CD4-positive, alpha-beta memory T cell (primary cell): ENCODE results near the gene MOSMO. TPM values are rescaled to one million over a fixed set of nuclear protein-coding genes. Genes with fewer than 3 reads are reported as not detected.
"Not testable (repeated sequence)": the region's sequence is repeated elsewhere in the genome, so short reads cannot be mapped to it uniquely, and the experiment has no call there.

Experiments
- CTCF ChIA-PET: fragments of 350-600 bp; sonication (Branson Sonifier 250); formaldehyde crosslinking; loops from one replicate; lab custom pipeline; 2021; ENCODE audit warnings: inconsistent platforms; ENCODE audit not compliant: partially characterized antibody; lab: Charles Lee
- POLR2A ChIA-PET: fragments of 350-600 bp; sonication (Branson Sonifier 250); formaldehyde crosslinking; loops from one replicate; lab custom pipeline; 2021; ENCODE audit not compliant: partially characterized antibody; lab: Charles Lee
- DNase-seq, 5 donors: peaks; one replicate each; pipeline versions ENCODE4 v3.0.0 to v3.0.0-alpha.2; 2020 to 2022; ENCODE audit warnings: mixed read lengths in 1 of 5
- H3K27ac ChIP-seq: one replicate; pipeline ENCODE4 v1.7.0; 2013; ENCODE audit warnings: low read depth, low read length
- H3K27me3 ChIP-seq: 2 replicates; pipeline ENCODE4 v1.7.0; 2013; ENCODE audit warnings: mild to moderate bottlenecking, low read length, moderate library complexity; ENCODE audit not compliant: insufficient read depth
- H3K36me3 ChIP-seq: 2 replicates; pipeline ENCODE4 v1.7.0; 2013; ENCODE audit warnings: mild to moderate bottlenecking, low read length, moderate library complexity; ENCODE audit not compliant: insufficient read depth
- H3K4me1 ChIP-seq: 2 replicates; pipeline ENCODE4 v1.7.0; 2013; ENCODE audit warnings: mild to moderate bottlenecking, low read length, moderate library complexity; ENCODE audit not compliant: insufficient read depth
- H3K4me3 ChIP-seq, 2 donors: one replicate each; pipeline ENCODE4 v1.7.0; 2013; ENCODE audit warnings: low read length in 2 of 2, mild to moderate bottlenecking in 1 of 2
- H3K9me3 ChIP-seq, 2 donors: one replicate each; pipeline ENCODE4 v1.7.0; 2013; ENCODE audit warnings: low read length in 2 of 2, control low read depth in 1 of 2; ENCODE audit not compliant: control insufficient read depth in 1 of 2
- H3K27ac Mint-ChIP-seq, 7 donors: one replicate each; pipeline ENCODE4 v1.8.0; 2020 to 2021; ENCODE audit warnings: mixed read lengths in 7 of 7, mild to moderate bottlenecking in 6 of 7, inconsistent platforms in 3 of 7, moderate library complexity in 3 of 7
- H3K27me3 Mint-ChIP-seq, 2 donors: one replicate each; pipeline ENCODE4 v1.8.0; 2020 to 2021; ENCODE audit warnings: mixed read lengths in 2 of 2
- H3K36me3 Mint-ChIP-seq, 2 donors: one replicate each; pipeline ENCODE4 v1.8.0; 2020 to 2021; ENCODE audit warnings: mixed read lengths in 2 of 2, inconsistent platforms in 1 of 2, mild to moderate bottlenecking in 1 of 2
- H3K4me1 Mint-ChIP-seq, 4 donors: one replicate each; pipeline ENCODE4 v1.8.0; 2020 to 2021; ENCODE audit warnings: mixed read lengths in 4 of 4, mild to moderate bottlenecking in 1 of 4
- H3K4me3 Mint-ChIP-seq, 8 donors: one replicate each; pipeline ENCODE4 v1.8.0; 2020 to 2021; ENCODE audit warnings: mixed read lengths in 8 of 8, mild to moderate bottlenecking in 7 of 8, moderate library complexity in 6 of 8, inconsistent platforms in 3 of 8
- H3K9me3 Mint-ChIP-seq, 8 donors: one replicate each; pipeline ENCODE4 v1.8.0; 2020 to 2021; ENCODE audit warnings: mixed read lengths in 8 of 8, mild to moderate bottlenecking in 5 of 8, inconsistent platforms in 3 of 8, moderate library complexity in 1 of 8
- intact Hi-C: fragments of 100-400 bp; cut with micrococcal nuclease; formaldehyde crosslinking; loops from one replicate; pipeline ENCODE4 v1.15.1; 2023
- polyA plus RNA-seq, 2 donors: library from polyadenylated mRNA; unstranded; fragments of 300-500 nt; fragmentation: Illumina TruSeq; gene quantifications; one replicate each; pipeline ENCODE4 v1.2.3, GENCODE V29; 2021
- total RNA-seq, 2 experiments: library from RNA; stranded (reverse); gene quantifications; one replicate each; pipeline ENCODE4 v1.2.3, GENCODE V29; 2021

The MOSMO gene
- total and polyA plus RNA-seq, 4 experiments from 2014 or later, result 3.2 to 23.4 (median 14.1) TPM

DNA sequence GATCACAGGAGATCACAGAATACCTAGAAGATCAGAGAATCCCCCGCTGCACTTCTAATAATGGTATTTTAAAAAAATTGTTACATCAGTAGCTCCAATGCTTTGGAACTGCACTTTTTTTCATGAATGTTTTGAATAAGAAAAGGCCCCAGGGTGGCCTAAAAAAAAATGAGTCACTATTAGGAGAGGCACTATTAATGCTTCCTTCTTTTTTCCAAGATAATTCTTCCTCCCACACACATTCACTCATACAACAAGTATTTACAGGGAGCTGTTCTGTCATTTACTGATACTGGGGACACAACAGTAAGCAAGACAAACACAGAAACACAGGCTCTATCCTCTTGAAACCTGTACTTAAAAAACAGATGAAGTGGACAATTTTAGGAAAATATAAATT lies 6.3 kb upstream of the MOSMO start:
- no peaks in the 10 kb centered on the region for H3K9me3 Mint-ChIP-seq
- H3K27ac ChIP-seq, result no peak overlapping the region
- H3K4me3 ChIP-seq, result no peak overlapping the region
- ChIA-PET CTCF (interaction anchor here (0.6 to 12.8 kb wide), 16 partner anchors 9 to 295 kb away, joined by 3 to 181 read pairs (median 4); partner anchors contain the start of gene POLR3E), POLR2A (interaction anchor here (1.5 to 5.4 kb wide), 3 partner anchors 76 to 295 kb away, joined by 5 to 53 read pairs (median 6); no protein-coding TSS in a partner anchor)
- peaks cover 9% of the 10 kb centered on the region for H3K4me1 ChIP-seq
- no peak overlapping the region for H3K4me3 Mint-ChIP-seq
- no peaks in the 10 kb centered on the region for H3K36me3 ChIP-seq
- DNase-seq, result no peak
- no peaks in the 10 kb centered on the region for H3K9me3 ChIP-seq
- intact Hi-C loops, result loop anchor here (1.0 to 2.0 kb wide), 4 partner anchors 76 to 295 kb away; partner anchors contain the start of gene POLR3E
- no peak overlapping the region for H3K27ac Mint-ChIP-seq
- peaks cover 4 to 18% (median 13%) of the 10 kb centered on the region in 4 donors for H3K4me1 Mint-ChIP-seq
- H3K27me3 Mint-ChIP-seq, result no peaks in the 10 kb centered on the region
- no peaks in the 10 kb centered on the region for H3K36me3 Mint-ChIP-seq
- H3K27me3 ChIP-seq, result no peaks in the 10 kb centered on the region

DNA sequence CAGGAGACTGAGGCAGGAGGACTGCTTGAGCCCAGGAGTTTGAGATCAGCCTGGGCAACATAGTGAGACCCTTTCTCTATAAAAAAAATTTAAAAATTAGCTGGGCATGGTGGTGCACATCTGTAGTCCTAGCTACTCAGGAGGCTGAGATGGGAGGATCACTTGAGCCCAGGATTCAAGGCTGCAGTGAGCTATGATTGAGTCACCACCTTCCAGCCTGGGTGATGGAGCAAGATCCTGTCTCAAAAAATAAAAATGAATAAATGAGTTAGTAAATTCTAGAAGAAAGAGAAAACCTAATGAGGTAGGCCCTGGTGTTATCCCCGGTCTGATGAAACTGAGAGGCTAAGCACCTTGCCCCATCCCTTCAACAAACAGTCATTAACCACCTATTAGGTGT lies 5.9 kb upstream of the MOSMO start:
- H3K27me3 Mint-ChIP-seq, H3K27me3 ChIP-seq, H3K27ac ChIP-seq, H3K36me3 ChIP-seq, H3K9me3 Mint-ChIP-seq, DNase-seq, H3K36me3 Mint-ChIP-seq, H3K9me3 ChIP-seq, H3K4me3 Mint-ChIP-seq, H3K4me3 ChIP-seq, intact Hi-C loops, H3K27ac Mint-ChIP-seq: not testable (repeated sequence)
- POLR2A ChIA-PET, result interaction anchor here (1.5 to 5.4 kb wide), 3 partner anchors 76 to 295 kb away, joined by 5 to 53 read pairs (median 6); no protein-coding TSS in a partner anchor
- peaks cover 9 to 23% (median 18%) of the 10 kb centered on the region in 4 donors for H3K4me1 Mint-ChIP-seq
- peaks cover 13% of the 10 kb centered on the region for H3K4me1 ChIP-seq
- CTCF ChIA-PET, result interaction anchor here (0.6 to 12.8 kb wide), 18 partner anchors 8 to 299 kb away, joined by 3 to 181 read pairs (median 4); partner anchors contain the start of gene POLR3E

DNA sequence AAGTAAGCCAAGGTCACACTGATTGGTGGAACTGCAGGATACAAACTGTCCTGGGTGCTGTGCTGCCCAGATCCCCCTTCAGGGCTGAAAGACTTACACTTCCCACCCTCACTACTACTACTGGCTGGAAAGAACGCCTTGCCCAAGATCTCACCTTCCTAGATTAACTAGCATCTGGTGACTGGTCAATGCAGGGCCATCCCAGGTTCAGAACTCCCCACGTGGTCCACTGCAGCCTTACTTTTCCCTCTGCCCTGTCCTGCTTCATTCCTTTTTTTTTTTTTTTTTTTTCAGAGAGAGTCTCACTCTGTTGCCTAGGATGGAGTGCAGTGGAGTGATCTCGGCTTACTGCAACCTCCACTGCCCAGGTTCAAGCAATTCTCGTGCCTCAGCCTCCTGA lies 4.7 kb upstream of the MOSMO start:
- Mint-ChIP-seq H3K27me3 (no peaks in the 10 kb centered on the region), H3K27ac (peak overlapping the region in 2 of 7 donors; percentile 9 to 31), H3K36me3 (peaks cover 0 to 3% of the 10 kb centered on the region in 2 donors), H3K4me1 (peaks cover 13 to 29% (median 23%) of the 10 kb centered on the region in 4 donors), H3K4me3 (no peak overlapping the region), H3K9me3 (no peaks in the 10 kb centered on the region)
- no peaks in the 10 kb centered on the region for H3K9me3 ChIP-seq
- no peak overlapping the region for H3K4me3 ChIP-seq
- peaks cover 17% of the 10 kb centered on the region for H3K4me1 ChIP-seq
- intact Hi-C loops, result no loop called here
- no peak for DNase-seq
- H3K27me3 ChIP-seq, result no peaks in the 10 kb centered on the region
- CTCF ChIA-PET, result interaction anchor here (0.7 to 12.8 kb wide), 4 partner anchors 9 to 438 kb away, joined by 3 to 181 read pairs (median 20); no protein-coding TSS in a partner anchor
- POLR2A ChIA-PET, result interaction anchor here (1.6 to 5.4 kb wide), 2 partner anchors 185 to 187 kb away, joined by 7 to 53 read pairs; no protein-coding TSS in a partner anchor
- H3K27ac ChIP-seq, result no peak overlapping the region
- H3K36me3 ChIP-seq, result no peaks in the 10 kb centered on the region

DNA sequence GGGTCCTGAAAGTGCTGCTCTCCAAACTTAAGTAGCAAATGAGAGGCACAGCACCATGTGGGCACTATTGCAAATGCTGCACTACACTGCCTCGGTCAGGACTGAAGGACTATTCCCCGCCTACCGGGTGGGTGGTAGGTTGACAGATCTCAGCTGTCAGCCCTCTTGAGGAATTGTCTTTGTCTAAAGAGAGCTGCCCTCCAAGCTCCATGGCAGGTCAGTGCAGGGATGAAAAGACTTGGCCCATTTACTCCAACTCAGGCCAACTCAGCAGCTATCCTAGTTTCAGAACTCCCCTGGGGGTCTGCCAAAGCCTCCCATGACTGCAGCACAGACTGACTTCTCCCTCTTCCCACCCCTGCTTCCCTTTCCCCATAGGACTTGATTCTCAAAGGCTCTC lies 3.6 kb upstream of the MOSMO start:
- POLR2A ChIA-PET, result interaction anchor here (1.0 to 1.6 kb wide), 2 partner anchors 184 to 294 kb away, joined by 3 to 7 read pairs; no protein-coding TSS in a partner anchor
- intact Hi-C loops, result no loop called here
- H3K4me1 Mint-ChIP-seq, result peaks cover 15 to 36% (median 28%) of the 10 kb centered on the region in 4 donors

DNA sequence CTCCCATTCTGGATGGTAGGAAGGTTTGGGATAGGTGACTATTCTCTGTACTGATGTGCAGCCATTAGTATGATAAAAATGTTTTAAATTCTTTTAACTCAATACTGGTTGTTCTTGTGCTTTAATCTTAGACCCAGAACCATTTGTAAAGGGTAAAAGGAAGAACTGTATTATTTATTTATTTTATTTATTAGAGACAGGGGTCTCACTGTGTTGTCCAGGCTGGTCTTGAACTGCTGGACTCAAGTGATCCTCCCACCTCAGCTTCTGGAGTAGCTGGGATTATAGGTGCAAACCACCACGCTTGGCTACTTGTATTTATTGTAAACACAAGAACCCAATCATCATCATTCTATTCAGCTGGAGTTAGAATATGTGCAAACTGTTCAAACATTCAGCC lies 2.2 kb upstream of the MOSMO start:
- intact Hi-C loops, result loop anchor here (5.0 kb wide), 1 partner anchor 53 kb away; the partner anchor contains the start of gene UQCRC2
- no peak overlapping the region for H3K27ac Mint-ChIP-seq

More for the DNA sequence above, 3.6 kb upstream of the MOSMO start:
- peaks cover 0 to 3% of the 10 kb centered on the region in 2 donors for H3K36me3 Mint-ChIP-seq
- H3K4me3 ChIP-seq, result no peak overlapping the region
- no peaks in the 10 kb centered on the region for H3K36me3 ChIP-seq
- H3K27me3 ChIP-seq, result no peaks in the 10 kb centered on the region
- H3K27ac ChIP-seq, result no peak overlapping the region
- no peaks in the 10 kb centered on the region for H3K9me3 ChIP-seq
- peak overlapping the region in 1 of 8 donors; percentile 15 for H3K4me3 Mint-ChIP-seq
- no peaks in the 10 kb centered on the region for H3K9me3 Mint-ChIP-seq
- H3K4me1 ChIP-seq, result peaks cover 26% of the 10 kb centered on the region
- DNase-seq, result no peak
- no peaks in the 10 kb centered on the region for H3K27me3 Mint-ChIP-seq
- H3K27ac Mint-ChIP-seq, result no peak overlapping the region
- CTCF ChIA-PET, result interaction anchor here (0.8 to 12.8 kb wide), 5 partner anchors 10 to 296 kb away, joined by 3 to 181 read pairs (median 4); no protein-coding TSS in a partner anchor

DNA sequence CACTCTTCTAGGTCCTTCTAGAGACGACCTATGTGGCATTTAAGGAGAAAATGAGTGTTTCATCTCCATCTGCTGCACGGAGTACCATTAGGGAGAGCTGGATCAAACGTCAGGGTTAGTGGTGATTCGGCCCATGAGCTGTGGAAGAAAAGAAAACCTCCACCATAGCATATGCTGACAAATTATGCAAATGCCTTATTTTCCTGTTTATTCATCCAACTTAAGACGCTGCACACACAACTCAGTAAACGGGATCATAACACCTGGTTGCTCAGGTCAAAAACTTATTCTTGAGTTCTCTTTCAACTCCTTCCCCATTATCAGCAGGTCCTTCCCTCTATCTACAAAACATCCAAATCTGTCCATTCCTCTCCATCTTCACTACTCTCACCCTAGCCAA lies 1.3 kb upstream of the MOSMO start:
- peaks cover 26 to 44% (median 33%) of the 10 kb centered on the region in 4 donors for H3K4me1 Mint-ChIP-seq
- Histone ChIP-seq H3K36me3 (no peaks in the 10 kb centered on the region), H3K27me3 (no peaks in the 10 kb centered on the region), H3K27ac (peak overlapping the region; percentile 78), H3K4me3 (peak overlapping the region in 1 of 2 donors; percentile 74), H3K9me3 (no peaks in the 10 kb centered on the region), H3K4me1 (peaks cover 38% of the 10 kb centered on the region)
- peaks cover 0 to 3% of the 10 kb centered on the region in 2 donors for H3K36me3 Mint-ChIP-seq
- no peaks in the 10 kb centered on the region for H3K27me3 Mint-ChIP-seq
- intact Hi-C loops, result loop anchor here (1.0 to 5.0 kb wide), 2 partner anchors 54 to 184 kb away; partner anchors contain the start of gene UQCRC2
- no peaks in the 10 kb centered on the region for H3K9me3 Mint-ChIP-seq
- no peak for DNase-seq
- ChIA-PET CTCF (interaction anchor here (1.3 to 12.8 kb wide), 5 partner anchors 8 to 291 kb away, joined by 3 to 181 read pairs (median 17); partner anchors contain the start of gene POLR3E), POLR2A (interaction anchor here (0.7 to 4.5 kb wide), 6 partner anchors 10 to 291 kb away, joined by 3 to 98 read pairs (median 15); partner anchors contain the start of genes POLR3E and UQCRC2)
- peak overlapping the region; percentile 84 to 93 (median 90) for H3K4me3 Mint-ChIP-seq
- peak overlapping the region; percentile 1 to 97 (median 87) for H3K27ac Mint-ChIP-seq

More for the DNA sequence above, 2.2 kb upstream of the MOSMO start:
- Histone ChIP-seq H3K27me3 (no peaks in the 10 kb centered on the region), H3K4me3 (no peak overlapping the region), H3K27ac (no peak overlapping the region), H3K36me3 (no peaks in the 10 kb centered on the region), H3K4me1 (peaks cover 36% of the 10 kb centered on the region), H3K9me3 (no peaks in the 10 kb centered on the region)
- ChIA-PET POLR2A (interaction anchor here (0.5 to 4.5 kb wide), 3 partner anchors 186 to 191 kb away, joined by 3 to 98 read pairs (median 5); no protein-coding TSS in a partner anchor), CTCF (interaction anchor here (0.8 to 12.8 kb wide), 4 partner anchors 10 to 191 kb away, joined by 3 to 181 read pairs (median 36); no protein-coding TSS in a partner anchor)
- DNase-seq, result no peak
- H3K4me3 Mint-ChIP-seq, result no peak overlapping the region
- peaks cover 21 to 42% (median 33%) of the 10 kb centered on the region in 4 donors for H3K4me1 Mint-ChIP-seq
- peaks cover 0 to 3% of the 10 kb centered on the region in 2 donors for H3K36me3 Mint-ChIP-seq
- no peaks in the 10 kb centered on the region for H3K9me3 Mint-ChIP-seq
- no peaks in the 10 kb centered on the region for H3K27me3 Mint-ChIP-seq
